Type B pancreatic cell (in vitro differentiated cells): ENCODE data around the gene FGF7. TPM values are rescaled to one million over a fixed set of nuclear protein-coding genes. Genes with fewer than 3 reads are reported as not detected.

Source experiments
- DNase-seq: peaks from one replicate; pipeline ENCODE4 v3.0.0; 2021; ENCODE audit warnings: mixed read lengths; ENCODE audit not compliant: unreplicated experiment; ENCODE audit errors: extremely low spot score
- H3K27ac Mint-ChIP-seq: 2 replicates; pipeline ENCODE4 v1.8.0; 2021; ENCODE audit warnings: mild to moderate bottlenecking, mixed read lengths
- H3K27me3 Mint-ChIP-seq: 2 replicates; pipeline ENCODE4 v1.8.0; 2021; ENCODE audit warnings: mixed read lengths
- H3K36me3 Mint-ChIP-seq: 2 replicates; pipeline ENCODE4 v1.8.0; 2021; ENCODE audit warnings: mixed read lengths
- H3K4me1 Mint-ChIP-seq: one replicate; pipeline ENCODE4 v1.8.0; 2021; ENCODE audit warnings: mixed read lengths; ENCODE audit not compliant: unreplicated experiment
- H3K4me3 Mint-ChIP-seq: 2 replicates; pipeline ENCODE4 v1.8.0; 2021; ENCODE audit warnings: mild to moderate bottlenecking, mixed read lengths
- H3K9me3 Mint-ChIP-seq: 2 replicates; pipeline ENCODE4 v1.8.0; 2021; ENCODE audit warnings: mixed read lengths
- total RNA-seq: library from RNA; stranded (reverse); gene quantifications from 2 replicates; pipeline ENCODE4 v1.2.1, GENCODE V29; 2021; ENCODE audit warnings: low replicate concordance
- TF ChIP-seq, protein P1 (sequence below): fragments of 200-600 bp; sonication (generic); conservative IDR thresholded peaks from 2 replicates; pipeline ENCODE4 v1.5.0; 2021; ENCODE audit warnings: antibody characterized with exemption, mild to moderate bottlenecking

FGF7 gene
- total RNA-seq, 1 donor from 2014 or later: 7.8 TPM

DNA sequence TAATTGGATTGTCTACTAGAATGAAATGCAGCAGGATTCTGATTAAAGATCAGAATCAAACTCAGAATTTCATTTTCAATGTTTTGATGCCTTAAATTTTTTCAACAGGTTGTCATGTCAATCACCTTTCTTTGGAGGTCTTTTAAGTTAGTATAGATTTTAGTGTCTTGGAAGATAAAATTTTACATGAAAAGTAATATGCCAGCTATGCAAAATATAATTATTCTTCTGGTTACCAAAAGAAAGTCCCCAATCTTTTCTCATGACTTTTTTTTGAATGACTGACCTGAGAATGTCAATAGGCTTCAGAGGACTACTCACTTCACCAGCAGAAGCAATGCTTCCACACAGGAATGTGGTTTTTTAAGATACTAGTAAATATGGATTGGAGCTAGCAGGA lies 4.3 kb downstream of the FGF7 start:
- DNase-seq: no peak
- no peak overlapping the region for H3K27ac Mint-ChIP-seq
- H3K36me3 Mint-ChIP-seq: no peaks in the 10 kb centered on the region
- H3K9me3 Mint-ChIP-seq: no peaks in the 10 kb centered on the region
- TF ChIP-seq, protein P1, sequence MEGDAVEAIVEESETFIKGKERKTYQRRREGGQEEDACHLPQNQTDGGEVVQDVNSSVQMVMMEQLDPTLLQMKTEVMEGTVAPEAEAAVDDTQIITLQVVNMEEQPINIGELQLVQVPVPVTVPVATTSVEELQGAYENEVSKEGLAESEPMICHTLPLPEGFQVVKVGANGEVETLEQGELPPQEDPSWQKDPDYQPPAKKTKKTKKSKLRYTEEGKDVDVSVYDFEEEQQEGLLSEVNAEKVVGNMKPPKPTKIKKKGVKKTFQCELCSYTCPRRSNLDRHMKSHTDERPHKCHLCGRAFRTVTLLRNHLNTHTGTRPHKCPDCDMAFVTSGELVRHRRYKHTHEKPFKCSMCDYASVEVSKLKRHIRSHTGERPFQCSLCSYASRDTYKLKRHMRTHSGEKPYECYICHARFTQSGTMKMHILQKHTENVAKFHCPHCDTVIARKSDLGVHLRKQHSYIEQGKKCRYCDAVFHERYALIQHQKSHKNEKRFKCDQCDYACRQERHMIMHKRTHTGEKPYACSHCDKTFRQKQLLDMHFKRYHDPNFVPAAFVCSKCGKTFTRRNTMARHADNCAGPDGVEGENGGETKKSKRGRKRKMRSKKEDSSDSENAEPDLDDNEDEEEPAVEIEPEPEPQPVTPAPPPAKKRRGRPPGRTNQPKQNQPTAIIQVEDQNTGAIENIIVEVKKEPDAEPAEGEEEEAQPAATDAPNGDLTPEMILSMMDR: no peak
- H3K27me3 Mint-ChIP-seq: no peaks in the 10 kb centered on the region
- no peaks in the 10 kb centered on the region for H3K4me1 Mint-ChIP-seq
- H3K4me3 Mint-ChIP-seq: no peak overlapping the region

DNA sequence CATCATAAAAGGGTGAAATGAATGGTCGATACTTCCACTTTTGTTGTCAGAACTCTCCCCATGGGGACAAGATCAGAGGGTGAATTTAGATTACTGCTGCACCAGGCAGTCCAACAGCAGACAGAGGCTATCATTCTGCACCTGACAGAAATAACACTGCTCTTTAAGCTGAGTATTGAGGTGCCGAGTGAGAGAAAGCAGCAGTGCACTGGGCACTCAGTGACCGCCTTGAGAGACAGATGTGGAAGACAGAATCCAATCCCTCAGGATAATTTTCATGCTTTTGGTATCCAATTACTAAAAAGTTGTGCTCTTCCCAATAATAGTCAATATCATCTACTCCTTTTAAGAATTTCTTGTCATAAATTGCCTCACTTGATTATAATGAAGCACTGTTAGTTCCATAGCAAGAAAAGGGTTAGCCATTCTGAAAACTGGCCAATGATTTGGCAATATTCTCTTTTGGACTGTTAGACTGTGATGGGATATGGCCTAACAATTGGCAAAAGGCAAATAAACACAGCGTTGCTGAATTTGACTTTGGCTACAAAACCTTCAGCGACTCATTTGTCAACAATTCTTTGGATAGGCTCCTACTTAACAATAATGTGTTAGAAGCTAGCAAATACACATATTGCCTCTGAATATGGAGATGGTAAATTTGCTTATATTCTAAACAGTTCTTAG lies 5.5 kb downstream of the FGF7 start:
- Mint-ChIP-seq H3K27ac (no peak overlapping the region), H3K27me3 (no peaks in the 10 kb centered on the region), H3K9me3 (no peaks in the 10 kb centered on the region), H3K4me1 (no peaks in the 10 kb centered on the region), H3K4me3 (no peak overlapping the region), H3K36me3 (no peaks in the 10 kb centered on the region)
- DNase-seq: no peak
- TF ChIP-seq, protein P1: no peak

DNA sequence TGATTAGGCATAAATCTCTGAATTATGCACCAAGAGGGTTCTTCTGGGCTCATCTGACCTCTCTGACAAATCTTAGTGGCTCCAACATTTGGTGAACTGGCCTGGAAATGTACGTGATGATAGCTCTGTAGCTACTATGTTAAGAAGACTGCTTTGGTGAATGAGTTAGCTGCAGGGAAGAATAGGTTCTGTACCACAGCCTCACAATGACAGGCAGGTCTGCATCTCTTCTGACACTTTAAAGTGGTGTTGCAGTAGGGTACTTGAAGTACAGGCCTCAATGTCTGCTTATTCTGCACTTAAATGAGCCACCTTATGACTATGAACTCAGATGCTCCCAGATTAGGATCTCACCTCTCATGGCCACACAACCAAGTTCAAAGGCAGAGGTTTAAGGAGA lies 7.0 kb downstream of the FGF7 start:
- Mint-ChIP-seq H3K9me3 (no peaks in the 10 kb centered on the region), H3K27me3 (no peaks in the 10 kb centered on the region), H3K27ac (no peak overlapping the region), H3K4me3 (no peak overlapping the region), H3K4me1 (no peaks in the 10 kb centered on the region), H3K36me3 (no peaks in the 10 kb centered on the region)
- no peak for DNase-seq
- TF ChIP-seq, protein P1: no peak

DNA sequence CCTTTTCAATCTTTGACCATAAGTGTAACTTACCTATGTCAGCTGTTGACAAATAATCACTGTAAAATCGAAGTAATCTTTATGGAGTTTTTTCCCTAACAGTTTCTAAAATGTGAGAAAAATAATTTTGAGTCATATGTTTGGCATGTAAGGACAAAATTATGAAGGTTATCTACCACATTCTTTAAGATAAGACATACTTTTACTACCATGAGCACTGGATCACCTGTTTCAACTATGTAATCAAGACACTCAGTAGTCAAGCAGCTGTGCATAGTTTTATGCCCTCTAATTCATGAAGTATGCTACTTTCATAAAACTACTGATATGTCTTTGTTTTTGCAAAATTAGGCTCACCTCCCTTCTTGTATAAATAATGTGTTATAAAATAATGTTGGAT lies 12.1 kb downstream of the FGF7 start:
- DNase-seq: no peak
- Mint-ChIP-seq H3K4me3 (no peak overlapping the region), H3K27me3 (no peaks in the 10 kb centered on the region), H3K36me3 (no peaks in the 10 kb centered on the region), H3K9me3 (peaks cover 4% of the 10 kb centered on the region), H3K27ac (no peak overlapping the region), H3K4me1 (peaks cover 8% of the 10 kb centered on the region)
- TF ChIP-seq, protein P1: no peak

DNA sequence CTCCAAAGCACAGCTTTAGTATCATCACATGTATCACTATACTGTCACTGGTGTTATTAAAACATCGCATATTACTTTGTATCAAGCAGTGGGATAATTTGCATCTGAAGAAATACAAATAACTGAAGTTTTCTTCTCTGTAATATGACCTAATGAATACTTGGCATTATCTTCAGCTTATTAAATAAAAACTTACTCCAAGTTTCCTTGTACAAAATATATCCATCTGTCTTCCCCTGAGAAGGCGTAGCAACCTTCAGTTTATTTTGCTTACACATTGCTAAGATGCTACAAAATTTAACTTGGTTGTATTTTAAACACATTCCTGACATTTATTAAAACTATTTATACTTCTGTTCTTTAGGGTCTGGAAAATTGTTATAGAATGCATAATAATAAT lies 13.7 kb downstream of the FGF7 start:
- Mint-ChIP-seq H3K4me3 (no peak overlapping the region), H3K4me1 (peaks cover 8% of the 10 kb centered on the region), H3K27me3 (no peaks in the 10 kb centered on the region), H3K9me3 (peaks cover 4% of the 10 kb centered on the region), H3K36me3 (no peaks in the 10 kb centered on the region), H3K27ac (no peak overlapping the region)
- TF ChIP-seq, protein P1: no peak
- DNase-seq: no peak
